ENCODE measurements around the gene TTL. TPM values are rescaled to one million over a fixed set of nuclear protein-coding genes. Genes with fewer than 3 reads are reported as not detected.

Gene TTL
- total RNA-seq, 4 donors from 2014 or later: 11.6 to 24.2 (median 21.4) TPM

- intact Hi-C loops (cut with DNase I): no loop called here
- TF ChIP-seq CTCF (IDR thresholded peaks at IDR 0.05) (no peak), POLR2A (IDR thresholded peaks at IDR 0.05) (no peak)
- Histone ChIP-seq H3K27me3 (no peaks in the 10 kb centered on the region), H3K36me3 (no peaks in the 10 kb centered on the region), H3K27ac (no peak overlapping the region), H3K9me3 (no peaks in the 10 kb centered on the region), H3K4me3 (no peak overlapping the region), H3K4me1 (peaks cover 16 to 26% (median 20%) of the 10 kb centered on the region in 3 donors)
- DNase-seq: no peak
- WGBS, 2 donors: 60 to 76% methylated on average over 2 of the region's 2 CpGs
Observed at GRCh38 chr2:112539306-112539705, 57.4 kb downstream of the TTL start.

- H3K27ac ChIP-seq: peak overlapping the region in 2 of 4 donors; percentile 95
- DNase-seq: no peak
- H3K4me1 ChIP-seq: peaks cover 16 to 36% (median 23%) of the 10 kb centered on the region in 3 donors
- intact Hi-C loops (cut with DNase I): no loop called here
- peaks cover 0 to 4% (median 0%) of the 10 kb centered on the region in 3 donors for H3K36me3 ChIP-seq
- no peaks in the 10 kb centered on the region for H3K9me3 ChIP-seq
- no peak for TF ChIP-seq CTCF (IDR thresholded peaks at IDR 0.05)
- no peak for TF ChIP-seq POLR2A (IDR thresholded peaks at IDR 0.05)
- no peaks in the 10 kb centered on the region for H3K27me3 ChIP-seq
- no peak overlapping the region for H3K4me3 ChIP-seq
- WGBS, 2 donors: 31 to 38% methylated on average over 2 of the region's 2 CpGs
Observed at GRCh38 chr2:112540906-112541305, 59.0 kb downstream of the TTL start.

- H3K4me1 ChIP-seq: peaks cover 16 to 36% (median 23%) of the 10 kb centered on the region in 3 donors
- peak overlapping the region; percentile 86 to 95 (median 94) for H3K27ac ChIP-seq
- no peaks in the 10 kb centered on the region for H3K9me3 ChIP-seq
- intact Hi-C loops (cut with DNase I): no loop called here
- H3K36me3 ChIP-seq: peaks cover 0 to 8% (median 0%) of the 10 kb centered on the region in 3 donors
- peak overlapping the region; percentile 58 to 93 (median 77) for H3K4me3 ChIP-seq
- WGBS, 2 donors: 23 to 24% methylated on average over 25 to 27 of the region's 34 CpGs
- no peak for TF ChIP-seq CTCF (IDR thresholded peaks at IDR 0.05)
- peak in 2 of 4 donors; percentile 39 to 40 for TF ChIP-seq POLR2A (IDR thresholded peaks at IDR 0.05)
- peak; percentile 46 for DNase-seq
- H3K27me3 ChIP-seq: no peaks in the 10 kb centered on the region
Observed at GRCh38 chr2:112541315-112542122, 59.6 kb downstream of the TTL start.

- intact Hi-C loops (cut with DNase I): no loop called here
Observed at GRCh38 chr2:112542123-112542983, 60.4 kb downstream of the TTL start, which contains the start of gene POLR1B. POLR1B (plus strand) TSS chr2:112542465; CDS start chr2:112542495, 30 bp downstream.

More at GRCh38 chr2:112542123-112542983, 60.4 kb downstream of the TTL start, which contains the start of gene POLR1B:
- Histone ChIP-seq H3K36me3 (peaks cover 0 to 17% (median 0%) of the 10 kb centered on the region in 3 donors), H3K9me3 (no peaks in the 10 kb centered on the region), H3K27me3 (no peaks in the 10 kb centered on the region), H3K4me1 (peaks cover 16 to 36% (median 23%) of the 10 kb centered on the region in 3 donors), H3K27ac (peak within 1 kb of the TSS; percentile 86 to 95 (median 94)), H3K4me3 (peak within 1 kb of the TSS; percentile 58 to 93 (median 77))
- WGBS, 2 donors: 0 to 1% methylated on average over 25 to 30 of the region's 67 CpGs
- DNase-seq: peak; percentile 68
- TF ChIP-seq CTCF (IDR thresholded peaks at IDR 0.05) (peak in 1 of 6 experiments; percentile 21), POLR2A (IDR thresholded peaks at IDR 0.05) (no peak)

Measured in esophagus squamous epithelium (tissue), 5 donors.